Nephron progenitor cell (in vitro differentiated cells): Measurements from ENCODE around the gene CCDC102A.

ENCODE experiments used
- DNase-seq: peaks from one replicate; pipeline ENCODE4 v3.0.0; 2021
- H3K27ac Mint-ChIP-seq: 2 replicates; pipeline ENCODE4 v1.8.0; 2021; ENCODE audit warnings: mild to moderate bottlenecking, moderate library complexity, mixed read lengths
- H3K27me3 Mint-ChIP-seq: 2 replicates; pipeline ENCODE4 v1.8.0; 2021; ENCODE audit warnings: mild to moderate bottlenecking, low read depth, mixed read lengths; ENCODE audit not compliant: poor library complexity
- H3K36me3 Mint-ChIP-seq: 2 replicates; pipeline ENCODE4 v1.8.0; 2021; ENCODE audit warnings: low read depth, mixed read lengths
- H3K4me1 Mint-ChIP-seq: 2 replicates; pipeline ENCODE4 v1.8.0; 2021; ENCODE audit warnings: mixed read lengths
- H3K4me3 Mint-ChIP-seq: 2 replicates; pipeline ENCODE4 v1.8.0; 2021; ENCODE audit warnings: mild to moderate bottlenecking, moderate library complexity, mixed read lengths
- H3K9me3 Mint-ChIP-seq: 2 replicates; pipeline ENCODE4 v1.8.0; 2021; ENCODE audit warnings: mild to moderate bottlenecking, moderate library complexity, mixed read lengths
- CTCF ChIP-seq: fragments of 200-600 bp; sonication (generic); IDR thresholded peaks from 2 replicates; pipeline ENCODE4 v1.5.0; 2021; ENCODE audit warnings: antibody characterized with exemption

CCDC102A gene

GRCh38 chr16:57567691-57568090 is 31.3 kb upstream of the CCDC102A start:
- Mint-ChIP-seq H3K4me3 (no peak overlapping the region), H3K27me3 (peaks cover 30% of the 10 kb centered on the region)
- no peak for DNase-seq

GRCh38 chr16:57566436-57566835 is 30.1 kb upstream of the CCDC102A start:
- no peak for TF ChIP-seq CTCF
- Mint-ChIP-seq H3K4me1 (peaks cover 15% of the 10 kb centered on the region), H3K27ac (peak overlapping the region; percentile 40), H3K9me3 (peaks cover 20% of the 10 kb centered on the region), H3K36me3 (no peaks in the 10 kb centered on the region), H3K4me3 (no peak overlapping the region), H3K27me3 (peaks cover 38% of the 10 kb centered on the region)
- DNase-seq, result no peak

More at GRCh38 chr16:57567691-57568090, 31.3 kb upstream of the CCDC102A start:
- TF ChIP-seq CTCF, result no peak
- Mint-ChIP-seq H3K36me3 (no peaks in the 10 kb centered on the region), H3K4me1 (peaks cover 15% of the 10 kb centered on the region), H3K27ac (no peak overlapping the region), H3K9me3 (peaks cover 11% of the 10 kb centered on the region)

- no peak for DNase-seq
- Mint-ChIP-seq H3K9me3 (peaks cover 29% of the 10 kb centered on the region), H3K27ac (no peak overlapping the region), H3K36me3 (no peaks in the 10 kb centered on the region), H3K27me3 (peaks cover 43% of the 10 kb centered on the region), H3K4me1 (peaks cover 15% of the 10 kb centered on the region), H3K4me3 (no peak overlapping the region)
- no peak for TF ChIP-seq CTCF
Measured at GRCh38 chr16:57565461-57565860, 29.1 kb upstream of the CCDC102A start.

- Mint-ChIP-seq H3K4me3 (no peak overlapping the region), H3K27ac (no peak overlapping the region), H3K27me3 (peaks cover 46% of the 10 kb centered on the region), H3K9me3 (peaks cover 32% of the 10 kb centered on the region), H3K36me3 (no peaks in the 10 kb centered on the region), H3K4me1 (peaks cover 15% of the 10 kb centered on the region)
- TF ChIP-seq CTCF, result no peak
- no peak for DNase-seq
Measured at GRCh38 chr16:57564571-57565270, 28.4 kb upstream of the CCDC102A start.

- no peak for DNase-seq
- Mint-ChIP-seq H3K9me3 (peaks cover 30% of the 10 kb centered on the region), H3K36me3 (no peaks in the 10 kb centered on the region), H3K4me1 (peaks cover 15% of the 10 kb centered on the region), H3K4me3 (no peak overlapping the region), H3K27me3 (peaks cover 48% of the 10 kb centered on the region), H3K27ac (no peak overlapping the region)
- no peak for TF ChIP-seq CTCF
Measured at GRCh38 chr16:57563761-57564160, 27.4 kb upstream of the CCDC102A start.

GRCh38 chr16:57563487-57563750 is 27.0 kb upstream of the CCDC102A start:
- no peaks in the 10 kb centered on the region for H3K36me3 Mint-ChIP-seq
- peaks cover 51% of the 10 kb centered on the region for H3K27me3 Mint-ChIP-seq
- peaks cover 30% of the 10 kb centered on the region for H3K9me3 Mint-ChIP-seq
- no peak overlapping the region for H3K4me3 Mint-ChIP-seq
- TF ChIP-seq CTCF, result no peak
- H3K27ac Mint-ChIP-seq, result no peak overlapping the region
- DNase-seq, result no peak
- H3K4me1 Mint-ChIP-seq, result peaks cover 15% of the 10 kb centered on the region
